ENCODE measurements around the gene GPR52.

GRCh38 chr1:174408146-174408545, 39.6 kb upstream of the GPR52 start:
- peak; percentile 49; the same call in 1 of the 2 replicates for TF ChIP-seq GATA3 (IDR thresholded peaks at IDR 0.05; ENCODE audit: low read depth, low read length)
- peak; percentile 75; the same call in 1 of the 2 replicates for TF ChIP-seq GATA2 (IDR thresholded peaks at IDR 0.05; ENCODE audit: low read depth, low read length)

Measured in SH-SY5Y (cell line).